Measurements from ENCODE around the gene NMNAT2.
"Not testable (repeated sequence)": the region's sequence is repeated elsewhere in the genome, so short reads cannot be mapped to it uniquely, and the experiment has no call there.

The NMNAT2 gene

GRCh38 chr1:183244466-183244865, 173.7 kb downstream of the NMNAT2 start:
- ATAC-seq: no peak
- no peak for TF ChIP-seq CSDC2 (CRISPR knock-in tag; IDR thresholded peaks at IDR 0.05)
- no peak for TF ChIP-seq ZNF565 (CRISPR knock-in tag; conservative IDR thresholded peaks at IDR 0.05; ENCODE audit: low read depth)
- TF ChIP-seq CSRNP3 (CRISPR knock-in tag; IDR thresholded peaks at IDR 0.05): no peak
- no peak for TF ChIP-seq PPARA (CRISPR knock-in tag; IDR thresholded peaks at IDR 0.05; ENCODE audit: borderline replicate concordance)
- TF ChIP-seq ARNTL (CRISPR knock-in tag; IDR thresholded peaks at IDR 0.05; ENCODE audit: borderline replicate concordance, low read depth): no peak

- TF ChIP-seq TOX (CRISPR knock-in tag; IDR thresholded peaks at IDR 0.05; ENCODE audit: borderline replicate concordance) (no peak), ZFP3 (CRISPR knock-in tag; IDR thresholded peaks at IDR 0.05) (no peak), GLIS3 (CRISPR knock-in tag; IDR thresholded peaks at IDR 0.05) (no peak), RARB (CRISPR knock-in tag; IDR thresholded peaks at IDR 0.05) (no peak), CSDC2 (CRISPR knock-in tag; IDR thresholded peaks at IDR 0.05) (no peak), ZFP30 (CRISPR knock-in tag; IDR thresholded peaks at IDR 0.05) (no peak), CREB5 (CRISPR knock-in tag; IDR thresholded peaks at IDR 0.05; ENCODE audit: low read depth) (no peak), PATZ1 (CRISPR knock-in tag; IDR thresholded peaks at IDR 0.05; ENCODE audit: borderline replicate concordance) (no peak)
- ATAC-seq: no peak
These were observed 174.8 kb downstream of the NMNAT2 start for GRCh38 chr1:183243161-183244050.

GRCh38 chr1:183242556-183242955, 175.6 kb downstream of the NMNAT2 start:
- no peak for TF ChIP-seq CSDC2 (CRISPR knock-in tag; IDR thresholded peaks at IDR 0.05)
- TF ChIP-seq GLIS3 (CRISPR knock-in tag; IDR thresholded peaks at IDR 0.05): no peak
- no peak for TF ChIP-seq ARNTL (CRISPR knock-in tag; IDR thresholded peaks at IDR 0.05; ENCODE audit: borderline replicate concordance, low read depth)
- TF ChIP-seq TCF4 (CRISPR knock-in tag; IDR thresholded peaks at IDR 0.05; ENCODE audit: borderline replicate concordance): no peak
- no peak for TF ChIP-seq ZFP3 (CRISPR knock-in tag; IDR thresholded peaks at IDR 0.05)
- no peak for TF ChIP-seq ZFP30 (CRISPR knock-in tag; IDR thresholded peaks at IDR 0.05)
- no peak for TF ChIP-seq CSRNP3 (CRISPR knock-in tag; IDR thresholded peaks at IDR 0.05)
- ATAC-seq: no peak

- no peak for ATAC-seq
- TF ChIP-seq ZFP30 (CRISPR knock-in tag; IDR thresholded peaks at IDR 0.05): no peak
- no peak for TF ChIP-seq ESRRG (CRISPR knock-in tag; IDR thresholded peaks at IDR 0.05)
- no peak for TF ChIP-seq ARNTL (CRISPR knock-in tag; IDR thresholded peaks at IDR 0.05; ENCODE audit: borderline replicate concordance, low read depth)
- TF ChIP-seq OSR1 (CRISPR knock-in tag; IDR thresholded peaks at IDR 0.05): no peak
- TF ChIP-seq ZNF565 (CRISPR knock-in tag; conservative IDR thresholded peaks at IDR 0.05; ENCODE audit: low read depth): no peak
- no peak for TF ChIP-seq ZC3H10 (CRISPR knock-in tag; IDR thresholded peaks at IDR 0.05)
- no peak for TF ChIP-seq BACH2 (CRISPR knock-in tag; IDR thresholded peaks at IDR 0.05; ENCODE audit: borderline replicate concordance)
- TF ChIP-seq TCF4 (CRISPR knock-in tag; IDR thresholded peaks at IDR 0.05; ENCODE audit: borderline replicate concordance): no peak
- TF ChIP-seq TSHZ2 (CRISPR knock-in tag; IDR thresholded peaks at IDR 0.05): no peak
- TF ChIP-seq RARB (CRISPR knock-in tag; IDR thresholded peaks at IDR 0.05): no peak
- no peak for TF ChIP-seq POU6F1 (CRISPR knock-in tag; IDR thresholded peaks at IDR 0.05; ENCODE audit: borderline replicate concordance, low read depth)
- no peak for TF ChIP-seq GLIS3 (CRISPR knock-in tag; IDR thresholded peaks at IDR 0.05)
These were observed 176.7 kb downstream of the NMNAT2 start for GRCh38 chr1:183241471-183241870.

- ATAC-seq: not testable (repeated sequence)
These were observed 177.3 kb downstream of the NMNAT2 start for GRCh38 chr1:183240853-183241252.

Measured in SK-N-SH treated with all-trans-retinoic acid at 6 μM for 48 hours (cell line).